ENCODE data around the gene PRDM16. TPM values are rescaled to one million over a fixed set of nuclear protein-coding genes. Genes with fewer than 3 reads are reported as not detected.

Gene PRDM16
- total and polyA plus RNA-seq, 2 of the 8 experiments (the other 6 are each of a cell fraction or from before 2014, with no cell fraction given), result 0.39 to 0.43 TPM

DNA sequence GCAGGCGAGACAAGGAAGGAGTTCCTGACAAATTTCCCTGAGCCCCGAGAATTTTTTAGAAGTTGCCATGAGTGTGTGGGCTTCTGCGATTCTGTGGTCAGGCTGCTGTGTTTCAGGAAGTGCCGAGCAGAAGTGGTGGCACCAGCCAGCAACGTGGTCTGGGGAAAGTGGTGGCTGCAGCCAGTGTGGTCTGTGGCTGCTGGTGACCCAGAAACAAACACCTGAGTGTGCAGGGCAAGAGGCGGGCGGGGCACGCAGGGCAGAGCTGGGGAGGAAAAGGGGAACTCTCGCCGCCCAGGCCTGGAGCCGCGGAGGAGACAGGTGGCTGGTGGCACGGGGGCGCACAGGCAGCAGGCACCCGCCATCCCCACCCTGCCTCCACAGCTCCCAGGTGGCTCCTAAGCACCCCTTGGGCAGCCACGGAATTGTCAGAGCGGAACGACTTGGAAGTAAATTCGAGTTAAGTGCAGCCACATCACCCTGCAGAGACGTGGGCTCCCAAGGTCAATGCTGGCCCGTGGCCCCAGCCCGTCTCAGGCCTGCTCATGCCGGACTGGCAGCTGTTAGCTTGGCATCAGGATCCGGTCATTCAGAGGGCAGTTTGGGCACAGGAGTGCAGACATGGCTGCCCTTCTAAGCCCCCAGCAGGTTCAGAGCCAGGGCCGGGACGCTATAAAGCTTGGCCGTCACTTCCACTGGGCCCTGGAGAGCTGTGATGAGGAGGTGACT is 25.1 kb downstream of the PRDM16 start (continued):
- TF ChIP-seq, protein P1, sequence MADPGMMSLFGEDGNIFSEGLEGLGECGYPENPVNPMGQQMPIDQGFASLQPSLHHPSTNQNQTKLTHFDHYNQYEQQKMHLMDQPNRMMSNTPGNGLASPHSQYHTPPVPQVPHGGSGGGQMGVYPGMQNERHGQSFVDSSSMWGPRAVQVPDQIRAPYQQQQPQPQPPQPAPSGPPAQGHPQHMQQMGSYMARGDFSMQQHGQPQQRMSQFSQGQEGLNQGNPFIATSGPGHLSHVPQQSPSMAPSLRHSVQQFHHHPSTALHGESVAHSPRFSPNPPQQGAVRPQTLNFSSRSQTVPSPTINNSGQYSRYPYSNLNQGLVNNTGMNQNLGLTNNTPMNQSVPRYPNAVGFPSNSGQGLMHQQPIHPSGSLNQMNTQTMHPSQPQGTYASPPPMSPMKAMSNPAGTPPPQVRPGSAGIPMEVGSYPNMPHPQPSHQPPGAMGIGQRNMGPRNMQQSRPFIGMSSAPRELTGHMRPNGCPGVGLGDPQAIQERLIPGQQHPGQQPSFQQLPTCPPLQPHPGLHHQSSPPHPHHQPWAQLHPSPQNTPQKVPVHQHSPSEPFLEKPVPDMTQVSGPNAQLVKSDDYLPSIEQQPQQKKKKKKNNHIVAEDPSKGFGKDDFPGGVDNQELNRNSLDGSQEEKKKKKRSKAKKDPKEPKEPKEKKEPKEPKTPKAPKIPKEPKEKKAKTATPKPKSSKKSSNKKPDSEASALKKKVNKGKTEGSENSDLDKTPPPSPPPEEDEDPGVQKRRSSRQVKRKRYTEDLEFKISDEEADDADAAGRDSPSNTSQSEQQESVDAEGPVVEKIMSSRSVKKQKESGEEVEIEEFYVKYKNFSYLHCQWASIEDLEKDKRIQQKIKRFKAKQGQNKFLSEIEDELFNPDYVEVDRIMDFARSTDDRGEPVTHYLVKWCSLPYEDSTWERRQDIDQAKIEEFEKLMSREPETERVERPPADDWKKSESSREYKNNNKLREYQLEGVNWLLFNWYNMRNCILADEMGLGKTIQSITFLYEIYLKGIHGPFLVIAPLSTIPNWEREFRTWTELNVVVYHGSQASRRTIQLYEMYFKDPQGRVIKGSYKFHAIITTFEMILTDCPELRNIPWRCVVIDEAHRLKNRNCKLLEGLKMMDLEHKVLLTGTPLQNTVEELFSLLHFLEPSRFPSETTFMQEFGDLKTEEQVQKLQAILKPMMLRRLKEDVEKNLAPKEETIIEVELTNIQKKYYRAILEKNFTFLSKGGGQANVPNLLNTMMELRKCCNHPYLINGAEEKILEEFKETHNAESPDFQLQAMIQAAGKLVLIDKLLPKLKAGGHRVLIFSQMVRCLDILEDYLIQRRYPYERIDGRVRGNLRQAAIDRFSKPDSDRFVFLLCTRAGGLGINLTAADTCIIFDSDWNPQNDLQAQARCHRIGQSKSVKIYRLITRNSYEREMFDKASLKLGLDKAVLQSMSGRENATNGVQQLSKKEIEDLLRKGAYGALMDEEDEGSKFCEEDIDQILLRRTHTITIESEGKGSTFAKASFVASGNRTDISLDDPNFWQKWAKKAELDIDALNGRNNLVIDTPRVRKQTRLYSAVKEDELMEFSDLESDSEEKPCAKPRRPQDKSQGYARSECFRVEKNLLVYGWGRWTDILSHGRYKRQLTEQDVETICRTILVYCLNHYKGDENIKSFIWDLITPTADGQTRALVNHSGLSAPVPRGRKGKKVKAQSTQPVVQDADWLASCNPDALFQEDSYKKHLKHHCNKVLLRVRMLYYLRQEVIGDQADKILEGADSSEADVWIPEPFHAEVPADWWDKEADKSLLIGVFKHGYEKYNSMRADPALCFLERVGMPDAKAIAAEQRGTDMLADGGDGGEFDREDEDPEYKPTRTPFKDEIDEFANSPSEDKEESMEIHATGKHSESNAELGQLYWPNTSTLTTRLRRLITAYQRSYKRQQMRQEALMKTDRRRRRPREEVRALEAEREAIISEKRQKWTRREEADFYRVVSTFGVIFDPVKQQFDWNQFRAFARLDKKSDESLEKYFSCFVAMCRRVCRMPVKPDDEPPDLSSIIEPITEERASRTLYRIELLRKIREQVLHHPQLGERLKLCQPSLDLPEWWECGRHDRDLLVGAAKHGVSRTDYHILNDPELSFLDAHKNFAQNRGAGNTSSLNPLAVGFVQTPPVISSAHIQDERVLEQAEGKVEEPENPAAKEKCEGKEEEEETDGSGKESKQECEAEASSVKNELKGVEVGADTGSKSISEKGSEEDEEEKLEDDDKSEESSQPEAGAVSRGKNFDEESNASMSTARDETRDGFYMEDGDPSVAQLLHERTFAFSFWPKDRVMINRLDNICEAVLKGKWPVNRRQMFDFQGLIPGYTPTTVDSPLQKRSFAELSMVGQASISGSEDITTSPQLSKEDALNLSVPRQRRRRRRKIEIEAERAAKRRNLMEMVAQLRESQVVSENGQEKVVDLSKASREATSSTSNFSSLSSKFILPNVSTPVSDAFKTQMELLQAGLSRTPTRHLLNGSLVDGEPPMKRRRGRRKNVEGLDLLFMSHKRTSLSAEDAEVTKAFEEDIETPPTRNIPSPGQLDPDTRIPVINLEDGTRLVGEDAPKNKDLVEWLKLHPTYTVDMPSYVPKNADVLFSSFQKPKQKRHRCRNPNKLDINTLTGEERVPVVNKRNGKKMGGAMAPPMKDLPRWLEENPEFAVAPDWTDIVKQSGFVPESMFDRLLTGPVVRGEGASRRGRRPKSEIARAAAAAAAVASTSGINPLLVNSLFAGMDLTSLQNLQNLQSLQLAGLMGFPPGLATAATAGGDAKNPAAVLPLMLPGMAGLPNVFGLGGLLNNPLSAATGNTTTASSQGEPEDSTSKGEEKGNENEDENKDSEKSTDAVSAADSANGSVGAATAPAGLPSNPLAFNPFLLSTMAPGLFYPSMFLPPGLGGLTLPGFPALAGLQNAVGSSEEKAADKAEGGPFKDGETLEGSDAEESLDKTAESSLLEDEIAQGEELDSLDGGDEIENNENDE (IDR thresholded peaks at IDR 0.05; ENCODE audit: insufficient replicate concordance, low read length), result no peak
- TF ChIP-seq ZNF274 (IDR thresholded peaks at IDR 0.05; ENCODE audit: borderline replicate concordance, extremely low read depth, low read length) (no peak), TBP (IDR thresholded peaks at IDR 0.05; ENCODE audit: low read depth, low read length) (no peak), SIRT6 (IDR thresholded peaks at IDR 0.05; ENCODE audit: low read length) (no peak), TAF7 (optimal IDR thresholded peaks at IDR 0.05; ENCODE audit: borderline replicate concordance, low read depth, low read length) (no peak), RNF2 (IDR thresholded peaks at IDR 0.05; ENCODE audit: borderline replicate concordance, low read depth, low read length, missing control alignments, poor library complexity, severe bottlenecking) (no peak), GABPA (IDR thresholded peaks at IDR 0.05; ENCODE audit: borderline replicate concordance, insufficient read depth, low read length) (no peak), RBBP5 (IDR thresholded peaks at IDR 0.05; ENCODE audit: borderline replicate concordance, low read depth, low read length) (no peak), MAFK (IDR thresholded peaks at IDR 0.05; ENCODE audit: low read depth, low read length) (no peak), NRF1 (IDR thresholded peaks at IDR 0.05; ENCODE audit: low read depth, low read length) (no peak)

Data from H1 (cell line).